Putamen (tissue), 1 donor: ENCODE measurements around the gene SEMA3D.
"Not testable (repeated sequence)": the region's sequence is repeated elsewhere in the genome, so short reads cannot be mapped to it uniquely, and the experiment has no call there.

Experiments used
- DNase-seq: peaks from one replicate; pipeline ENCODE4 v3.0.0-alpha.2; 2016; ENCODE audit warnings: low spot score

The SEMA3D gene

GRCh38 chr7:84992954-84993353 is 193.9 kb downstream of the SEMA3D start:
- not testable (repeated sequence) for DNase-seq

GRCh38 chr7:84985073-84985784 is 201.6 kb downstream of the SEMA3D start:
- DNase-seq: no peak

GRCh38 chr7:84982199-84982598 is 204.7 kb downstream of the SEMA3D start:
- no peak for DNase-seq

- no peak for DNase-seq
Observed at GRCh38 chr7:84981055-84981976, 205.5 kb downstream of the SEMA3D start.

- DNase-seq: no peak
Observed at GRCh38 chr7:84975586-84976185, 211.2 kb downstream of the SEMA3D start.

GRCh38 chr7:84971360-84971759 is 215.5 kb downstream of the SEMA3D start:
- no peak for DNase-seq

- DNase-seq: no peak
Observed at GRCh38 chr7:84970670-84971069, 216.2 kb downstream of the SEMA3D start.

- DNase-seq: no peak
Observed at GRCh38 chr7:84953234-84953633, 233.6 kb downstream of the SEMA3D start.

GRCh38 chr7:84950836-84951235 is 236.0 kb downstream of the SEMA3D start:
- DNase-seq: no peak

- no peak for DNase-seq
Observed at GRCh38 chr7:84949501-84949900, 237.4 kb downstream of the SEMA3D start.

- no peak for DNase-seq
Observed at GRCh38 chr7:84949067-84949466, 237.8 kb downstream of the SEMA3D start.

GRCh38 chr7:84948634-84949033 is 238.2 kb downstream of the SEMA3D start:
- DNase-seq: no peak

- DNase-seq: no peak
Observed at GRCh38 chr7:84946549-84946948, 240.3 kb downstream of the SEMA3D start.
